Parathyroid adenoma (tissue), 2 donors: ENCODE results near the gene AFDN.

Source experiments
- H2AFZ ChIP-seq: fragments of 300-600 bp; sonication (generic); one replicate; pipeline ENCODE4 v1.7.0; 2017; ENCODE audit warnings: antibody characterized with exemption, mild to moderate bottlenecking
- H3K27ac ChIP-seq: fragments of 300-600 bp; sonication (generic); one replicate; pipeline ENCODE4 v1.7.0; 2017
- H3K27me3 ChIP-seq: fragments of 300-600 bp; sonication (generic); one replicate; pipeline ENCODE4 v1.7.0; 2017; ENCODE audit warnings: low read length; ENCODE audit not compliant: control insufficient read depth, insufficient read depth
- H3K36me3 ChIP-seq: fragments of 300-600 bp; sonication (generic); one replicate; pipeline ENCODE4 v1.7.0; 2017; ENCODE audit warnings: low read length; ENCODE audit not compliant: control insufficient read depth, insufficient read depth
- H3K4me1 ChIP-seq: fragments of 300-600 bp; sonication (generic); one replicate; pipeline ENCODE4 v1.7.0; 2017; ENCODE audit warnings: control low read depth
- H3K4me2 ChIP-seq: fragments of 300-600 bp; sonication (generic); one replicate; pipeline ENCODE4 v1.7.0; 2017; ENCODE audit warnings: low read length
- H3K4me3 ChIP-seq: fragments of 300-600 bp; sonication (generic); one replicate; pipeline ENCODE4 v1.7.0; 2017; ENCODE audit warnings: low read depth, low read length
- H3K79me2 ChIP-seq: fragments of 300-600 bp; sonication (generic); one replicate; pipeline ENCODE4 v1.7.0; 2017; ENCODE audit warnings: control low read depth
- H3K9ac ChIP-seq: fragments of 300-600 bp; sonication (generic); one replicate; pipeline ENCODE4 v1.7.0; 2017; ENCODE audit warnings: mild to moderate bottlenecking
- H3K9me3 ChIP-seq: fragments of 300-600 bp; sonication (generic); one replicate; pipeline ENCODE4 v1.7.0; 2017; ENCODE audit warnings: low read length; ENCODE audit not compliant: control insufficient read depth
- CTCF ChIP-seq: fragments of 300-600 bp; sonication (generic); IDR thresholded peaks from one replicate; pipeline ENCODE4 v1.7.0; 2017; ENCODE audit warnings: antibody characterized with exemption, mild to moderate bottlenecking
- donor health status: primary hyperparathyroidism.

AFDN gene

DNA sequence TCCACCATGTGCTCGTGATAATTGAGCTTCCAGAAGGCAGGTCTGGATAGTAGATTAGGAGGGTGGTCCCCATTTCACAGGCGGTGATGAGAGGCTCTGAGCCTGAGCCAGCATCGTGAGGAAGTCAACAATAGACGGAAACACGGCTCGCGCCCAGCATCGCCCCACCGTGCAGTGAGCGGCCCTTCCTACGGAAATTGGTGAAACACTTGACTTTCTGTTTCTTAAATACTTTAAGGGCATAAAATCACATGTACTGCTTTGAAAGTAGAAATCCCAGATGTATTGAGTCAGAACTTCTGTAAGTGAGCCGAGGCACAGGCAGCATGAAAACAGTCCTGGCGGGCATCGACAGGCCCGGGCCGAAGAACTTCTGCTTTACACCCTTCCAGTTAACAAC lies 166.5 kb downstream of the AFDN start:
- H2AFZ ChIP-seq, result no peak overlapping the region
- TF ChIP-seq CTCF, result no peak

DNA sequence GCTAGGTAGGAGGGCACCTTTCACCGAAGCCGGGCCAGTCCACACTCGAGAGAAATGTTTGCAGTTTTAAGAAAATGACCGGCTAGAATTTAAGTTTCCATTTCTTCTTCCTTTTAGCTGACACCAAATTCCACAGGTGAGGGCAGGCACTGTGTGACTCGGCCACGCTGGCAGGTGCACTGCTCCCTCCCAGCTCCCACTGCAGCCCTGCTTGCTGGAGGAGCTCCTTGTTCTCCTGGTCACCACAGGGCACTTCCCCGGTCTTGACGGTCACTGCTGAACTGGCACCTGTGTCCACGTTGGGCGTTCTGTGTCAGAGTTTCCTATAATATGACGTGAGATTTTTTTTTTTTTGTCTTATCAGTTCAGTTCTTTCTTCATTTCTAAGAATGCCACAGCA lies 167.1 kb downstream of the AFDN start:
- no peak overlapping the region for H3K27ac ChIP-seq
- no peak overlapping the region for H3K9ac ChIP-seq
- TF ChIP-seq CTCF, result no peak
- H3K4me1 ChIP-seq, result no peaks in the 10 kb centered on the region
- H3K27me3 ChIP-seq, result no peaks in the 10 kb centered on the region
- no peak overlapping the region for H2AFZ ChIP-seq
- H3K36me3 ChIP-seq, result no peaks in the 10 kb centered on the region
- H3K79me2 ChIP-seq, result no peaks in the 10 kb centered on the region
- H3K4me3 ChIP-seq, result no peak overlapping the region
- H3K9me3 ChIP-seq, result no peaks in the 10 kb centered on the region
- no peak overlapping the region for H3K4me2 ChIP-seq

More for the DNA sequence above, 166.5 kb downstream of the AFDN start:
- Histone ChIP-seq H3K9ac (no peak overlapping the region), H3K4me3 (no peak overlapping the region), H3K27me3 (no peaks in the 10 kb centered on the region), H3K4me2 (no peak overlapping the region), H3K36me3 (no peaks in the 10 kb centered on the region), H3K27ac (no peak overlapping the region), H3K4me1 (no peaks in the 10 kb centered on the region), H3K9me3 (no peaks in the 10 kb centered on the region), H3K79me2 (no peaks in the 10 kb centered on the region)

- Histone ChIP-seq H3K27me3 (no peaks in the 10 kb centered on the region), H3K79me2 (no peaks in the 10 kb centered on the region), H3K27ac (no peak overlapping the region), H3K9me3 (no peaks in the 10 kb centered on the region), H3K4me2 (no peak overlapping the region), H2AFZ (no peak overlapping the region), H3K9ac (no peak overlapping the region), H3K36me3 (no peaks in the 10 kb centered on the region), H3K4me1 (no peaks in the 10 kb centered on the region), H3K4me3 (no peak overlapping the region)
- no peak for TF ChIP-seq CTCF
These were observed 168.6 kb downstream of the AFDN start for GRCh38 chr6:167995302-167995701.

DNA sequence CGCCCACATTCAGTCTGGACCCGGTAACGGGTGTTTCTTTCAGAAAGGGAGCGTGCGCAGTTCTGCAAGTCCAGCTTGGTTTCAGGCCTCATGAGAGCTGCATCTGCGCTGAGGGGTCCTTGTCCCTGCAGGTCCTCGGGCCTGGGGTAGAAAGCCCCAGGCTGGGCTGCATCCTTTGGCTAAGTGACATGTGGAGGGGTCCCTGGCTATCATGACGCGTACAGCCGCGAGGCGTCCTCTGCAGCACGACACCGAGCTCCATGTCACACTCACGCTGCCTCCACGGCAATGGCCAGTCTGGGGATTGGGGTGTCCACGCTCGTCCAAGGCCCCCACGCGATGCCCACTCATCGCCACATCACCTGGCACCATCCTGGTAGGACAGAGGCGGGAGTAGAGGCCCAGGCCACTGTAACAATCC lies 169.0 kb downstream of the AFDN start:
- no peak overlapping the region for H3K27ac ChIP-seq
- H3K4me1 ChIP-seq, result no peaks in the 10 kb centered on the region
- H3K79me2 ChIP-seq, result no peaks in the 10 kb centered on the region
- no peaks in the 10 kb centered on the region for H3K9me3 ChIP-seq
- H3K36me3 ChIP-seq, result no peaks in the 10 kb centered on the region
- no peak overlapping the region for H2AFZ ChIP-seq
- no peak overlapping the region for H3K4me3 ChIP-seq
- H3K27me3 ChIP-seq, result no peaks in the 10 kb centered on the region
- H3K4me2 ChIP-seq, result no peak overlapping the region
- no peak for TF ChIP-seq CTCF
- H3K9ac ChIP-seq, result no peak overlapping the region

DNA sequence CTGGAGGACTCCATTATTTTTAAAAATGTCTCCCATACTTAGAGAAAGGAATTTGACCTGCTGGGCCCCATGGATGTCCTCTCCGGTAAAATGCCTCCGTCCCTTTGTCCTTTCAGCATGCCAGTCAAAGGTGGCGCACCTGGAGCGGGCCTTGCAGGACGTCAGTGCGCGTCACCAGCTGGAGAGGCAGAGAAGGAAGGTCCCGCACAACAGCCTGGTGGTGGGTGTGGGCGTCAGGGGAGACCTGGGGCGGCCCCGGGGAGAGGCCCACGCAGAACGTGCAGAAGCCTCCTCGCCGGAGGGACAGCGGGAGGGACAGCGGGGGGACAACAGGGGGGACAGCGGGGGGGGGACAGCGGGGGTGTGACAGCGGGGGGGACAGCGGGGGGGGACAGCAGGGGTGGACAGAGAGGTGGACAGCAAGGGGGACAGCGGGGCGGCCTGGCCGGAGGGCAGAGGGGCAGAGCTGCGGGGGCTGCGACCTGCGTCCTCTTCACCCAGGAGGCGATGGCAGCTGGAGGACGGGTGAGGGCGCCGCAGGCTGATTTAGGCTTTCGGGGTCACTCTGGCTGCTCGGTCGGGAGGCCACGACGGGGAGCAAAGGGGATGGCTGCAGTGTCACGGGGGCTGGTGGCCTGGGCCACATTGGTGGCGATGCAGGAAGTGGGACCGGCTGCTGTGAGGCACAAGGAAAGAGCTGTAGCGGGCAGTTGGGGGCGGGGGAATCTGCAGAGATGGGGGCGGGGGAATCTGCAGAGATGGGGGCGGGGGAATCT lies 169.9 kb downstream of the AFDN start:
- no peak overlapping the region for H3K4me2 ChIP-seq
- no peak overlapping the region for H2AFZ ChIP-seq
- H3K79me2 ChIP-seq, result no peaks in the 10 kb centered on the region
- no peaks in the 10 kb centered on the region for H3K4me1 ChIP-seq
- no peak for TF ChIP-seq CTCF
- no peak overlapping the region for H3K4me3 ChIP-seq
- H3K36me3 ChIP-seq, result no peaks in the 10 kb centered on the region
- H3K27ac ChIP-seq, result no peak overlapping the region
- H3K9ac ChIP-seq, result no peak overlapping the region
- no peaks in the 10 kb centered on the region for H3K9me3 ChIP-seq
- H3K27me3 ChIP-seq, result no peaks in the 10 kb centered on the region
